KBM-7 (cell line): ENCODE data around the gene SCGB1A1.
"Not testable (repeated sequence)": the region's sequence is repeated elsewhere in the genome, so short reads cannot be mapped to it uniquely, and the experiment has no call there.

Experiments
- DNase-seq: peaks from one replicate; pipeline ENCODE4 v3.0.0-alpha.2; 2015
- in situ Hi-C: fragments of 300-500 bp; cut with MboI; formaldehyde crosslinking; loops from 2 replicates; pipeline ENCODE4 v1.14.3; 2020; ENCODE audit warnings: low sequenced_read_pairs, low pct_unique_long_range_greater_than_20kb, mixed read lengths

The SCGB1A1 gene, protein sequence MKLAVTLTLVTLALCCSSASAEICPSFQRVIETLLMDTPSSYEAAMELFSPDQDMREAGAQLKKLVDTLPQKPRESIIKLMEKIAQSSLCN

DNA sequence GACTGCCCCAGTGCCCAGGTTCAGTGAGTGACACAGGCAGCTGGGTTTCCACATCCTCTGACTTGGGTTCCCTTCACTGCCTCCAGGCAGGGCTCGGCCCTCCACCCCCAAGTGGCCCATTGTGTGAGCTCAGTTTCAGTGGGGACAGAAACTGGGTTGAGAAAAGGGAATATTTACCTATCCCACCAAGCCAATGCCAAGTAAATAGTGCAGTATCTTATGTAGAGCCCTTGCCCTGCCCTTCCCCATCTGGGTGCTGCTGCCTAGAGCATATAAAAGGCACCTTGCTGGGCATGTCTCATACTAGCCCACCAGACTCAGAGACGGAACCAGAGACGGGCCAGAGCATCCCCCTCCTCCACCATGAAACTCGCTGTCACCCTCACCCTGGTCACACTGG lies at the start of gene SCGB1A1:
TSS of gene SCGB1A1 (plus strand) at position 301 of the 400 bp plus-strand sequence. CDS start at position 364, 63 bp downstream.
- DNase-seq = no peak
- in situ Hi-C loops = no loop called here

DNA sequence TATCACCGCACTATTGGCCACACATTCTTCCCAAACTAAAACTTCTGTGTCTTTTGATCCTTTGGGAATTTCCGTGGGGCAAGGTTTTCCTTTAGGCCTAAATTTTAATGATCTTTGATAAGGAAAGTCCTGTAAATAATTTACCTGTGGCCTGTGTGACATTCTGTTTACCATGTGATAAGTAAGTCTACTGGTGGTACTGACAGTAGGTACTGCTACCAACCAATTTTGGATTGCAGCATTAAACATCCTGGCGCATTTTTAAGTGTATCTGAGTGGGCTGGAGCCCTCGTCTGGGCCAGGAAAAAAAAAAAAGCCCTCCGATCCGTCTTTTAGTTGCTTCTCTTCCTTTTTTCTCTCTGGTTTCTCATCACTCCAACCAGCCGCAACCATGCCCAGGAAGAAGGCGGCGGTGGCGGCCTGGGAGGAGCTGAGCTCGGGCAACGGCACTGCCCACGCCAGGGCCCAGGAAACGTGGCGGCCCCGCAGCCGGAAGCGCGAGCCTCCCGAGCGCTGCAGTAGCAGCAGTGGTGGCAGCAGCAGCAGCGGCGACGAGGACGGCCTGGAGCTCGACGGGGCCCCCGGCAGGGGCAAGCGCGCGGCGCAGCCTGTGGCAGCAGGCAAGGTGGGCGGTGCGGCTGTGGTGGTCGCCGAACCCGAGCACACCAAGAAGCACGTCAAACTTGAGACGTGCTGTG lies 47.9 kb upstream of the SCGB1A1 start:
- in situ Hi-C loops = no loop called here
- DNase-seq = no peak

DNA sequence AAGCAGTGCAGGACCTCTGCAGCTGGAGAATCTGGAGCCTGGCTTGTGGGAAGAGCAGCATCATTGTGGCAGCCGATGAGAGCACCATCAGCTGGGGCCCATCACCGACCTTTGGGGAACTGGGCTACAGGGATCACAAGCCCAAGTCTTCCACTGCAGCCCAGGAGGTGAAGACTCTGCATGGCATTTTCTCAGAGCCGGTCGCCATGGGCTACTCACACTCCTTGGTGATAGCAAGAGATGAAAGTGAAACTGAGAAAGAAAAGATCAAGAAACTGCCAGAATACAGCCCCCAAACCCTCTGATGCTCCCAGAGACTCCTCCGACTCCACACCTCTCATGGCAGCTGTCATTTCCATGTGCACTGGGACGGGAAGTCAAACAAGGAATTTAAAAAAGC lies 46.0 kb upstream of the SCGB1A1 start:
- in situ Hi-C loops = no loop called here
- no peak for DNase-seq

- DNase-seq = no peak
- in situ Hi-C loops = no loop called here
Measured at GRCh38 chr11:62373464-62374119, 45.2 kb upstream of the SCGB1A1 start.

GRCh38 chr11:62374801-62375200 lies 44.0 kb upstream of the SCGB1A1 start:
- in situ Hi-C loops = loop anchor here (25.0 kb wide), 1 partner anchor 312 kb away; the partner anchor contains the start of genes LRRN4CL and UBXN1
- no peak for DNase-seq

DNA sequence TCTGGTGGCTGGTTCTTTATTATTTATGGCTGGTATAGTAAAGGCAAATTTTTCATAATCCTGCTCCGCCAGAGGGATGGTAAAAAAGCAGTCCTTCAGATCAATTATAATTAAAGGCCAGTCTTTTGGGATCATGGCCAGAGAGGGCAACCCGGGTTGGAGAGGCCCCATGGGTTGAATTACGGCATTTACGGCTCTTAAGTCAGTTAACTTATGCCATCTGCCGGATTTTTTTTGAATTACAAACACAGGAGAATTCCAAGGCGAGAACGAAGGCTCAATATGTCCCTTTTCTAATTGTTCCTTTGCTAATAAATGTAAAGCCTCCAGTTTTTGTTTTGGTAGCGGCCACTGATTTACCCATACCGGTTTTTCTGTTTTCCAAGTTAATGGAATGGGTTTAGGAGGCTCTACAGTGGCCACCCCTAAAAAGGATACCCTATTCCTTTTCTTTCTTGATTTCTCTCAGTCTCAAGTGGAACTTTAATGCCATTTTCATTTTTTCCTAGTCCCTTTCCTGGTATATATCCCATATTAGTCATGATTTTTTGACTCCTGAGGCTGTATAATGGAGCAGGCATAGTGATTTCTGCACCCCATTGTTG lies 40.3 kb upstream of the SCGB1A1 start:
- peak; percentile 51 for DNase-seq
- in situ Hi-C loops = loop anchor here (25.0 kb wide), 1 partner anchor 309 kb away; the partner anchor contains the start of genes LRRN4CL and UBXN1

GRCh38 chr11:62379586-62379985 lies 39.2 kb upstream of the SCGB1A1 start:
- in situ Hi-C loops = loop anchor here (25.0 kb wide), 1 partner anchor 308 kb away; the partner anchor contains the start of genes LRRN4CL and UBXN1
- DNase-seq = not testable (repeated sequence)

DNA sequence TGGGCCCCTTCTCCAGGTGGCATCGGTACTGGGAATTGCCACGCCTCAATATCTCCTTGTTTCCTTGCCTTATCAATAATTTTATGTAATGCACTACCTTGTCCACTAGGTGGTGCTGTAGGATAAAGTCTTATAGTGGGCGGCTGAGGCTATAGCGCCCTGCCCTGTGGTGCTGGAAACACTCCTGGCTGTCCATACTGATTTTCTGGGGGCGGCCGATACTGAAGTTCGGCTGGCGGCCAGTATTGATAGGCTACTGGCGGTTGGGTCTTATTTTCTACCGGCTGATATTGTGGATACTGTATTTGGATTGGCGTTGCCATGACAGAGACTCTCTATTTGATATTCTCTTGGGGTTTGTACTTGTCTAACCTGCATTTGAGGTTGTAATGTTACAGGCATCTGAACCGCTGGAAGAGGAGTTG lies 38.0 kb upstream of the SCGB1A1 start:
- in situ Hi-C loops = loop anchor here (25.0 kb wide), 1 partner anchor 306 kb away; the partner anchor contains the start of genes LRRN4CL and UBXN1
- DNase-seq = peak; percentile 80

DNA sequence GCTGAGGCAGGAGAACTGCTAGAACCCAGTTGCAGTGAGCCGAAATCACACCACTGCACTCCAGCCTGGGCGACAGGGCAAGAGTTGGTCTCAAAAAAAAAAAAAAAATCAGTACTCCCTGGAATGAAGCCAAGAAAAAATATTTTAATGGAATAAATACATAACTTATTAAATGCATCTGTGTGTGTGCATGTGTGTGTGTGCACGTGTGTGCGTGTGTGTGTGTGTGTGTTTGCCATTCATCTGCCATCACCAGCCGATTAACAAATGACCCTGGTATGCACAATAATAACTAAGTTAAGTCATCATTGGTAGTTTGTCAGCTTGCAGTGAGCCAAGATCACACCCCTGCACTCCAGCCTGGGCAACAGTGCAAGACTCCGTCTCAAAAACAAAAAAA lies 35.0 kb upstream of the SCGB1A1 start:
- in situ Hi-C loops = loop anchor here (25.0 kb wide), 1 partner anchor 303 kb away; the partner anchor contains the start of genes LRRN4CL and UBXN1
- DNase-seq = no peak

DNA sequence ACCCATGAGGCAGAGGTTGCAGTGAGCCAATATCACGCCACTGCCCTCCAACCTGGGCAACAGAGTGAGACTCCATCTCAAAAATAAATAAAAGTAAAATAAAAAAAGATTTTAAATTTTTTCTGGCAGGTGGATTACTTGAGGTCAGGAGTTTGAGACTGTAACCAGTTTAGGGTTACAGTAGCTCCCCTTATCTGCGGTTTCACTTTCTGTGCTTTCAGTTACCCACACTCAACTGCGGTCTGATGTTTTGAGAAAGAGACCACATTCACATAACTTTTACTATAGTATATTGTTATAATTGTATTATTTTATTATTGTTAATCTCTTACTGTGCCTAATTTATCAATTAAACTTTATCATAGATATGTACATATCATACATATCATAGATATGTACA lies 32.8 kb upstream of the SCGB1A1 start:
- in situ Hi-C loops = loop anchor here (25.0 kb wide), 1 partner anchor 301 kb away; the partner anchor contains the start of genes LRRN4CL and UBXN1
- DNase-seq = not testable (repeated sequence)

DNA sequence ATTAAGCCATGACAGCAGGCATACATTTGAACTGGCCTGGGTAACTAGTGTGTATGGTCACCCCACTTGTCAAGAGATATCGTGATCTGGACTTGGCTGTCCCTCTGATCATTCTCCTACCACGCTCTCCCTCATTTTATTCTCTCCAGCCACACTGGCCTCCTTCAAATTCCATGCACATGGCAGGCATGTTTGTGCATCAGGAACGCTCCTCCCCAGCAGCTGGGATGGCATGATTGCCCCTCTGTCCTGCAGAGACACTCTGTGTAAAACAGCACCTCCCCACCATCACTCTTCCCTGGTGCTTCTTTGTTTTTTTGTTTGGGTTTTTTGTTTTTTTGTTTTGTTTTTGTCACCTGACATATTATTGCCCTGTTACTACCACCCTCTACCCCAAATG lies 31.5 kb upstream of the SCGB1A1 start:
- in situ Hi-C loops = loop anchor here (25.0 kb wide), 1 partner anchor 300 kb away; the partner anchor contains the start of genes LRRN4CL and UBXN1
- DNase-seq = no peak

- DNase-seq = no peak
- in situ Hi-C loops = loop anchor here (25.0 kb wide), 1 partner anchor 298 kb away; the partner anchor contains the start of genes LRRN4CL and UBXN1
Measured at GRCh38 chr11:62388999-62389398, 29.8 kb upstream of the SCGB1A1 start.

DNA sequence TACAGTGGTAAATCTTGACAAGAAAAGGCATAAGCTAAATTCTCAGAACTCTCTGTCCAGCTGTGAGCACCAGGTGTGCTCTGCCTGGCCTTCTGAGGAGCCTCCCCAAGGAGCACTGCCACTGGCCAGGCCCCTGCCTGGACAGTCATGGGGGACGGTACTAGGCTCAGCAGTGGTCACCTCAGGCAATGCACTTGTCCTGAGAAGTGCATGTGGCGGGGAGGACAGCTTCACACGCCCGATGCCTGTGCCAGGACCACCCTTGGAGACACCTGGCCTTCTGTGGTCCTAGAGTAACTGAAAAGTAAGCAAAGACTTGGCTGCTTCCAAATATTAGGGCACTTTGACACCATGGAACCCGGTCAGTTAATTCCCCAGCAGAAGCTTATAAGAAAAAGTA lies 28.6 kb upstream of the SCGB1A1 start:
- in situ Hi-C loops = loop anchor here (25.0 kb wide), 1 partner anchor 297 kb away; the partner anchor contains the start of genes LRRN4CL and UBXN1
- no peak for DNase-seq

DNA sequence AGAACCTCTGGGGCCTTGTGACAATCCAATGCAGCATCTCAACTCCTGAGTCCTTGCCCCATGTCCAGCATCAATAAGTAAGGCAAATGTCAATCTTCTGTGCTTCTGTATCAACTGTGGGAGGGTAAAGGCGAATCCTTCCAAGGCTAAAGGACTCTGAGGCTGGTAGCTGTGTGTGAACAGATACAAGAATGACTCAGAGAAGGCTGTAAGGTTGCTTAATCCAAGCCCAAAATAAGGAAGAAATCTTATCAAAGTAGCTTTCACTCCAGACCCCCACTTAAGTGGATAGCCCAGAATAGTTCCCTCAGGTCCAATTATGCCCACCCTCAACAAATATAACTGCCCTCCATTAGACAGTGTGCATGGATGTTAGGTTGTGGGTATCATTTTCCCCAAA lies 28.1 kb upstream of the SCGB1A1 start:
- in situ Hi-C loops = loop anchor here (25.0 kb wide), 1 partner anchor 297 kb away; the partner anchor contains the start of genes LRRN4CL and UBXN1
- no peak for DNase-seq

GRCh38 chr11:62391642-62392425 lies 27.0 kb upstream of the SCGB1A1 start:
- DNase-seq = no peak
- in situ Hi-C loops = loop anchor here (25.0 kb wide), 1 partner anchor 295 kb away; the partner anchor contains the start of genes LRRN4CL and UBXN1

GRCh38 chr11:62392506-62392905 lies 26.3 kb upstream of the SCGB1A1 start:
- in situ Hi-C loops = loop anchor here (25.0 kb wide), 1 partner anchor 295 kb away; the partner anchor contains the start of genes LRRN4CL and UBXN1
- no peak for DNase-seq

- in situ Hi-C loops = loop anchor here (25.0 kb wide), 1 partner anchor 294 kb away; the partner anchor contains the start of genes LRRN4CL and UBXN1
- no peak for DNase-seq
Measured at GRCh38 chr11:62393061-62393611, 25.7 kb upstream of the SCGB1A1 start.

- DNase-seq = no peak
- in situ Hi-C loops = loop anchor here (25.0 kb wide), 1 partner anchor 294 kb away; the partner anchor contains the start of genes LRRN4CL and UBXN1
Measured at GRCh38 chr11:62393735-62394134, 25.1 kb upstream of the SCGB1A1 start.
